ENCODE measurements around the gene PRDM1.
A peak's percentile ranks its signal among the peaks of the same experiment; 100 is the strongest.

Gene PRDM1

GRCh38 chr6:106085984-106086813 is at the start of gene PRDM1:
TSS of gene PRDM1 (plus strand) at chr6:106086336. CDS start at chr6:106086554, 218 bp downstream.
- peak; percentile 87 for DNase-seq (ENCODE audit: low spot score)

GRCh38 chr6:106037060-106037459 is 49.1 kb upstream of the PRDM1 start:
- no peak for DNase-seq (ENCODE audit: low spot score)

- DNase-seq (ENCODE audit: low spot score) = no peak
Observed at GRCh38 chr6:106039897-106040592, 46.1 kb upstream of the PRDM1 start.

- DNase-seq (ENCODE audit: low spot score) = no peak
Observed at GRCh38 chr6:106044151-106044550, 42.0 kb upstream of the PRDM1 start.

- no peak for DNase-seq (ENCODE audit: low spot score)
Observed at GRCh38 chr6:106045077-106045476, 41.1 kb upstream of the PRDM1 start.

GRCh38 chr6:106046116-106046853 is 39.9 kb upstream of the PRDM1 start:
- no peak for DNase-seq (ENCODE audit: low spot score)

- no peak for DNase-seq (ENCODE audit: low spot score)
Observed at GRCh38 chr6:106046854-106047200, 39.3 kb upstream of the PRDM1 start.

GRCh38 chr6:106048336-106048735 is 37.8 kb upstream of the PRDM1 start:
- no peak for DNase-seq (ENCODE audit: low spot score)

- DNase-seq (ENCODE audit: low spot score) = no peak
Observed at GRCh38 chr6:106050538-106050937, 35.6 kb upstream of the PRDM1 start.

GRCh38 chr6:106051226-106051625 is 34.9 kb upstream of the PRDM1 start:
- no peak for DNase-seq (ENCODE audit: low spot score)

GRCh38 chr6:106053484-106054205 is 32.5 kb upstream of the PRDM1 start:
- no peak for DNase-seq (ENCODE audit: low spot score)

- DNase-seq (ENCODE audit: low spot score) = no peak
Observed at GRCh38 chr6:106055489-106055888, 30.6 kb upstream of the PRDM1 start.

GRCh38 chr6:106056060-106056745 is 29.9 kb upstream of the PRDM1 start:
- peak; percentile 6 for DNase-seq (ENCODE audit: low spot score)

- no peak for DNase-seq (ENCODE audit: low spot score)
Observed at GRCh38 chr6:106056746-106057390, 29.3 kb upstream of the PRDM1 start.

- no peak for DNase-seq (ENCODE audit: low spot score)
Observed at GRCh38 chr6:106059331-106059730, 26.8 kb upstream of the PRDM1 start.

GRCh38 chr6:106060167-106060566 is 26.0 kb upstream of the PRDM1 start:
- no peak for DNase-seq (ENCODE audit: low spot score)

- DNase-seq (ENCODE audit: low spot score) = no peak
Observed at GRCh38 chr6:106063448-106063850, 22.7 kb upstream of the PRDM1 start.

- no peak for DNase-seq (ENCODE audit: low spot score)
Observed at GRCh38 chr6:106064142-106064541, 22.0 kb upstream of the PRDM1 start.

GRCh38 chr6:106064756-106065155 is 21.4 kb upstream of the PRDM1 start:
- DNase-seq (ENCODE audit: low spot score) = no peak

GRCh38 chr6:106066989-106067388 is 19.1 kb upstream of the PRDM1 start:
- no peak for DNase-seq (ENCODE audit: low spot score)

GRCh38 chr6:106069478-106069877 is 16.7 kb upstream of the PRDM1 start:
- no peak for DNase-seq (ENCODE audit: low spot score)
